GM12878 (cell line): ENCODE results near the gene IL22RA2. TPM values are rescaled to one million over a fixed set of nuclear protein-coding genes. Genes with fewer than 3 reads are reported as not detected.

Experiments used
- ATAC-seq: fragments of 200-7000 bp; cut with Tn5 transposase; 3 replicates; pipeline ENCODE4 v1.9.1; 2020; ENCODE audit warnings: mild to moderate bottlenecking, moderate library complexity
- BruUV-seq: library from RNA; stranded (reverse); fragments of 400-500 nt; replicated peaks from 2 replicates; lab custom pipeline; 2021; lab: Mats Ljungman, UMichigan
- CTCF ChIA-PET: fragments of 300-600 bp; sonication (Branson Sonifier 250); formaldehyde crosslinking; extraction: SDS; loops from one replicate; lab custom pipeline; 2021; ENCODE audit warnings: inconsistent platforms; lab: Yijun Ruan, JAX
- POLR2A ChIA-PET: fragments of 350-600 bp; formaldehyde crosslinking; extraction: SDS; loops from one replicate; lab custom pipeline; 2021; ENCODE audit warnings: inconsistent platforms; lab: Charles Lee
- RAD21 ChIA-PET: fragments of 300-600 bp; sonication (Branson Sonifier 250); formaldehyde crosslinking; loops from one replicate; lab custom pipeline; 2023; ENCODE audit warnings: antibody characterized with exemption; ENCODE audit not compliant: unreplicated experiment; lab: Charles Lee
- SMC1A ChIA-PET: fragments of 300-600 bp; sonication (Branson Sonifier 250); formaldehyde crosslinking; loops from one replicate; lab custom pipeline; 2023; ENCODE audit not compliant: unreplicated experiment, uncharacterized antibody; lab: Charles Lee
- DNase-seq: peaks from one replicate; pipeline ENCODE4 v3.0.0-alpha.2; 2011; ENCODE audit warnings: low read depth, low spot score
- FAIRE-seq: peaks from 3 replicates; lab custom pipeline; 2011; peaks lifted over from hg19 to GRCh38; lab: Jason Lieb, UNC
- H2AFZ ChIP-seq: 2 replicates; pipeline ENCODE4 v1.6.0; 2011; ENCODE audit warnings: low read depth, low read length, control low read depth; ENCODE audit not compliant: control insufficient read depth
- H3K27ac ChIP-seq: 2 replicates; pipeline ENCODE4 v1.5.1; 2011; ENCODE audit warnings: control low read depth; ENCODE audit not compliant: control insufficient read depth, insufficient read depth
- H3K27me3 ChIP-seq, 2 experiments: replicated peaks in 1 of 2; 2 replicates each; pipeline versions ENCODE4 v1.6.0 to v1.6.1; 2011; ENCODE audit warnings: low read length in 1 of 2; ENCODE audit not compliant: control insufficient read depth in 2 of 2, insufficient read depth in 2 of 2
- H3K36me3 ChIP-seq, 2 experiments: 2 replicates each; pipeline ENCODE4 v1.5.1; 2011; ENCODE audit warnings: low read length in 1 of 2; ENCODE audit not compliant: control insufficient read depth in 2 of 2, insufficient read depth in 2 of 2
- H3K4me1 ChIP-seq: 2 replicates; pipeline ENCODE4 v1.6.1; 2011; ENCODE audit warnings: mild to moderate bottlenecking, low read length, moderate library complexity, mixed read lengths; ENCODE audit not compliant: control insufficient read depth, insufficient read depth
- H3K4me2 ChIP-seq: 2 replicates; pipeline ENCODE4 v1.6.0; 2011; ENCODE audit warnings: control low read depth; ENCODE audit not compliant: control insufficient read depth, insufficient read depth
- H3K4me3 ChIP-seq: fragments of 200-600 bp; sonication (generic); 2 replicates; pipeline ENCODE4 v1.5.1; 2016
- H3K79me2 ChIP-seq: 2 replicates; pipeline ENCODE4 v1.6.0; 2011; ENCODE audit warnings: low read length; ENCODE audit not compliant: control insufficient read depth, insufficient read depth
- H3K9ac ChIP-seq: 2 replicates; pipeline ENCODE4 v1.8.0; 2011; ENCODE audit warnings: low read length, control low read depth, mixed read lengths; ENCODE audit not compliant: control insufficient read depth, insufficient read depth
- H3K9me3 ChIP-seq: replicated peaks from 3 replicates; pipeline ENCODE4 v1.5.1; 2011; ENCODE audit warnings: mild to moderate bottlenecking, low read length; ENCODE audit not compliant: control insufficient read depth, insufficient read depth
- H4K20me1 ChIP-seq: 2 replicates; pipeline ENCODE4 v1.6.0; 2011; ENCODE audit not compliant: control insufficient read depth, insufficient read depth
- BACH1 ChIP-seq: fragments of 450-650 bp; IDR thresholded peaks from 2 replicates; pipeline ENCODE4 v1.6.1; 2017; ENCODE audit warnings: mild to moderate bottlenecking, borderline replicate concordance
- CREM ChIP-seq: IDR thresholded peaks from 2 replicates; pipeline ENCODE4 v1.6.1; 2014; ENCODE audit warnings: antibody characterized with exemption, low read depth
- E2F4 ChIP-seq: IDR thresholded peaks from 2 replicates; pipeline ENCODE4 v1.6.1; 2012; ENCODE audit warnings: low read depth, low read length, improper control_type of control experiment
- EZH2 ChIP-seq: IDR thresholded peaks from 2 replicates; pipeline ENCODE4 v1.6.1; 2012; ENCODE audit warnings: low read depth, mild to moderate bottlenecking, control low read depth, inconsistent platforms, low read length, borderline replicate concordance; ENCODE audit not compliant: control insufficient read depth
- IKZF1 ChIP-seq: fragments of 450-650 bp; conservative IDR thresholded peaks from 2 replicates; pipeline ENCODE4 v1.6.1; 2017; ENCODE audit warnings: antibody characterized with exemption, mild to moderate bottlenecking
- IKZF2 ChIP-seq, 2 experiments: fragments of 450-650 bp; IDR thresholded peaks; 2 replicates each; pipeline ENCODE4 v1.6.1; 2017; ENCODE audit warnings: mild to moderate bottlenecking in 2 of 2, moderate library complexity in 2 of 2
- IRF3 ChIP-seq: fragments of 450-650 bp; IDR thresholded peaks from 2 replicates; pipeline ENCODE4 v1.6.1; 2014; ENCODE audit warnings: mild to moderate bottlenecking
- MTA2 ChIP-seq: fragments of 450-650 bp; IDR thresholded peaks from 2 replicates; pipeline ENCODE4 v1.6.1; 2016; ENCODE audit warnings: low read depth, mild to moderate bottlenecking, moderate library complexity
- PAX5 ChIP-seq: IDR thresholded peaks from 2 replicates; pipeline ENCODE4 v1.6.1; 2011; ENCODE audit warnings: low read depth, low read length, borderline replicate concordance
- PAX8 ChIP-seq: fragments of 450-650 bp; IDR thresholded peaks from 2 replicates; pipeline ENCODE4 v1.6.1; 2017; ENCODE audit warnings: mild to moderate bottlenecking, moderate library complexity
- POU2F2 ChIP-seq: IDR thresholded peaks from 3 replicates; pipeline ENCODE4 v1.6.1; 2011; ENCODE audit warnings: low read depth, mild to moderate bottlenecking, low read length, borderline replicate concordance
- RELA ChIP-seq: fragments of 450-650 bp; IDR thresholded peaks from 2 replicates; pipeline ENCODE4 v1.8.0; 2014; ENCODE audit warnings: borderline replicate concordance; ENCODE audit not compliant: partially characterized antibody
- SIX5 ChIP-seq: IDR thresholded peaks from 2 replicates; pipeline ENCODE4 v1.6.1; 2011; ENCODE audit warnings: mild to moderate bottlenecking, low read depth, low read length, moderate library complexity; ENCODE audit not compliant: severe bottlenecking
- SREBF1 ChIP-seq: IDR thresholded peaks from 2 replicates; pipeline ENCODE4 v1.6.1; 2012; ENCODE audit warnings: mild to moderate bottlenecking, low read length
- SREBF2 ChIP-seq: IDR thresholded peaks from 2 replicates; pipeline ENCODE4 v1.6.1; 2012; ENCODE audit warnings: mild to moderate bottlenecking, low read length
- TCF7 ChIP-seq: IDR thresholded peaks from 2 replicates; pipeline ENCODE4 v1.6.1; 2014; ENCODE audit warnings: antibody characterized with exemption, borderline replicate concordance
- USF2 ChIP-seq: IDR thresholded peaks from 2 replicates; pipeline ENCODE4 v1.6.1; 2011; ENCODE audit warnings: low read depth, low read length, improper control_type of control experiment, borderline replicate concordance
- ZNF207 ChIP-seq: fragments of 450-650 bp; IDR thresholded peaks from 2 replicates; pipeline ENCODE4 v1.6.1; 2014; ENCODE audit warnings: antibody characterized with exemption, mild to moderate bottlenecking, borderline replicate concordance
- WGBS: methylation state at CpG from one replicate; pipeline ENCODE4 v1.1.6; 2016; ENCODE audit warnings: low lambda C conversion rate; ENCODE audit not compliant: insufficient replicate concordance, insufficient coverage; ENCODE audit errors: missing lambda C conversion rate; 5-methylcytosine and 5-hydroxymethylcytosine counted together
- in situ Hi-C: fragments of 300-500 bp; cut with MboI; formaldehyde crosslinking; loops from 9 replicates; pipeline ENCODE4 v1.14.3; 2018; ENCODE audit warnings: mixed read lengths
- intact Hi-C: fragments of 100-400 bp; cut with micrococcal nuclease; formaldehyde crosslinking; loops from one replicate; pipeline ENCODE4 v1.14.2; 2022; ENCODE audit not compliant: unreplicated experiment
- polyA plus RNA-seq, 11 experiments: library from polyadenylated mRNA; depleted of rRNA in 4 of 11; unstranded in 6 of 11; stranded (reverse) in 5 of 11; fragments of >200 nt; fragmentation: Nextera tagmentation in 4 of 11; fragmentation: Illumina TruSeq in 1 of 11; extraction: Ambion mirVana in 4 of 11; extraction: Trizol in 1 of 11; gene quantifications; 1 replicate in 1 of 11; 2 replicates in 10 of 11; pipeline versions ENCODE4 v1.2.1 to v1.2.3, GENCODE V29; 2011 to 2016; ENCODE audit warnings: inconsistent platforms in 2 of 11, missing spikeins in 2 of 11, low read depth in 1 of 11
- total RNA-seq, 4 experiments: library from RNA; depleted of rRNA in 3 of 4; stranded (reverse); fragments of >200 nt in 3 of 4; fragmentation: Illumina TruSeq in 1 of 4; extraction: Trizol in 1 of 4; gene quantifications; 2 replicates each; pipeline versions ENCODE4 v1.2.1 to v1.2.3, GENCODE V29; 2013 to 2021
- TF ChIP-seq, protein P1 (sequence below): IDR thresholded peaks from 2 replicates; pipeline ENCODE4 v1.6.1; 2012; ENCODE audit warnings: low read length, inconsistent platforms

IL22RA2 gene
- total and polyA plus RNA-seq, 10 of the 15 experiments (the other 5 are each of a cell fraction or from before 2014, with no cell fraction given), result 0.05 to 0.22 (median 0.09) TPM; not detected in 3

DNA sequence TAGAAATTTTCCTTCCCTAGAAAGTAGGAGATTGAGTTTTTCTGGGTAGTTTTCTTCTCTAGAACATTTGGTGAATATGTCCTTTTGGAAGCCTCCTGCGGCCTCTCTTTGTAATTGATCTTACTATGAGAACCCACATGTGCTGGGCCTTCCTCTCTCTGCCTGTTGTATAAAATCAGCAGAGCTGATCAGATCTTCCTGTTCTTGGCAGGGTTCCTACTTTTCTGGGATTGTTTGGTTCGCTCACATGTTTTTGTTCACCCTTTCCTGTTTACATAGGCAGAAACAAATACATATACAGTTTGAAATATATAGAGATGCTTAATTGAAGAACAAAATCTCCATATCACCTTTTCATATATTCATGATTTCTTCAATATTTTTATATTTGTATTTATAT, 57.8 kb downstream of the IL22RA2 start:
- DNase-seq (no peak), FAIRE-seq (no peak), ATAC-seq (no peak)
- peaks cover 0 to 1% of the 10 kb centered on the region in 2 experiments; a peak in 1 of 4 replicates for H3K36me3 ChIP-seq
- H2AFZ ChIP-seq, result no peak overlapping the region
- CTCF ChIA-PET, result interaction anchor here (0.9 kb wide), 1 partner anchor 50 kb away, joined by 3 read pairs; no protein-coding TSS in a partner anchor
- H3K9ac ChIP-seq, result no peak overlapping the region
- H4K20me1 ChIP-seq, result no peaks in the 10 kb centered on the region
- in situ Hi-C loops, result no loop called here
- H3K79me2 ChIP-seq, result no peaks in the 10 kb centered on the region
- no peaks in the 10 kb centered on the region for H3K27me3 ChIP-seq
- BruUV-seq, result no TSS peak
- no peak overlapping the region for H3K4me2 ChIP-seq
- intact Hi-C loops, result no loop called here
- POLR2A ChIA-PET, result interaction anchor here (0.6 to 1.3 kb wide), 2 partner anchors 102 to 126 kb away, joined by 3 to 5 read pairs; no protein-coding TSS in a partner anchor
- H3K4me3 ChIP-seq, result no peak overlapping the region
- 86% methylated on average over 2 of the region's 2 CpGs for WGBS
- peaks cover 11% of the 10 kb centered on the region; the same call in 1 of the 2 replicates for H3K4me1 ChIP-seq
- peaks cover 17% of the 10 kb centered on the region for H3K9me3 ChIP-seq
- RAD21 ChIA-PET, result interaction anchor here (1.5 to 3.1 kb wide), 2 partner anchors 11 to 50 kb away, joined by 3 to 13 read pairs; no protein-coding TSS in a partner anchor
- no peak overlapping the region for H3K27ac ChIP-seq
- TF ChIP-seq, protein P1, sequence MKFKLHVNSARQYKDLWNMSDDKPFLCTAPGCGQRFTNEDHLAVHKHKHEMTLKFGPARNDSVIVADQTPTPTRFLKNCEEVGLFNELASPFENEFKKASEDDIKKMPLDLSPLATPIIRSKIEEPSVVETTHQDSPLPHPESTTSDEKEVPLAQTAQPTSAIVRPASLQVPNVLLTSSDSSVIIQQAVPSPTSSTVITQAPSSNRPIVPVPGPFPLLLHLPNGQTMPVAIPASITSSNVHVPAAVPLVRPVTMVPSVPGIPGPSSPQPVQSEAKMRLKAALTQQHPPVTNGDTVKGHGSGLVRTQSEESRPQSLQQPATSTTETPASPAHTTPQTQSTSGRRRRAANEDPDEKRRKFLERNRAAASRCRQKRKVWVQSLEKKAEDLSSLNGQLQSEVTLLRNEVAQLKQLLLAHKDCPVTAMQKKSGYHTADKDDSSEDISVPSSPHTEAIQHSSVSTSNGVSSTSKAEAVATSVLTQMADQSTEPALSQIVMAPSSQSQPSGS, result no peak
- TF ChIP-seq ZNF207 (no peak), PAX8 (no peak), PAX5 (no peak), POU2F2 (no peak), MTA2 (no peak), RELA (no peak), SREBF2 (no peak), SIX5 (no peak), IRF3 (no peak), USF2 (no peak), IKZF1 (no peak), EZH2 (no peak), TCF7 (no peak), E2F4 (no peak), SREBF1 (no peak), IKZF2 (IDR thresholded peaks at IDR 0.05) (no peak), CREM (no peak), BACH1 (no peak)
- SMC1A ChIA-PET, result interaction anchor here (0.9 to 2.3 kb wide), 10 partner anchors 9 to 102 kb away, joined by 3 to 13 read pairs (median 3); no protein-coding TSS in a partner anchor
